ENCODE measurements around the gene CYP4B1.

DNA sequence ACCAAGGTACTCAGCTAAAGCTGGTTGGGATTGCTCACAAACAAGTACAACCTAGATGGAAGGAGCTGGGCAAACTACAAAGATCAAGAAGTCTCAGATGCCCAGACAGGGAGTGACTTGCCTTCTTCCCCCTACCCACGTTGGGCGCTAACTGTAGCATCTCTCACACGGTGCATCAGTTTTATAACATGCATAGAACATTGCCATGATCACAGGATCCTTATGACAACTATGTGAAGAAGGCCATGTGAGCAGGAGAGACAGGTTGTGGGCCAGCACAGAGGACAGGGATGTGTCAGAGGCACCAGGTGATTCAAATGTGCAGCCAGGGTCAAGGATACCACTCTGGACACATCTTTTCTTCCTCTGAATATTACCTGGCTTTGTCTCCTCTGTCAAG lies 28.3 kb upstream of the CYP4B1 start:
- TF ChIP-seq, protein P1, sequence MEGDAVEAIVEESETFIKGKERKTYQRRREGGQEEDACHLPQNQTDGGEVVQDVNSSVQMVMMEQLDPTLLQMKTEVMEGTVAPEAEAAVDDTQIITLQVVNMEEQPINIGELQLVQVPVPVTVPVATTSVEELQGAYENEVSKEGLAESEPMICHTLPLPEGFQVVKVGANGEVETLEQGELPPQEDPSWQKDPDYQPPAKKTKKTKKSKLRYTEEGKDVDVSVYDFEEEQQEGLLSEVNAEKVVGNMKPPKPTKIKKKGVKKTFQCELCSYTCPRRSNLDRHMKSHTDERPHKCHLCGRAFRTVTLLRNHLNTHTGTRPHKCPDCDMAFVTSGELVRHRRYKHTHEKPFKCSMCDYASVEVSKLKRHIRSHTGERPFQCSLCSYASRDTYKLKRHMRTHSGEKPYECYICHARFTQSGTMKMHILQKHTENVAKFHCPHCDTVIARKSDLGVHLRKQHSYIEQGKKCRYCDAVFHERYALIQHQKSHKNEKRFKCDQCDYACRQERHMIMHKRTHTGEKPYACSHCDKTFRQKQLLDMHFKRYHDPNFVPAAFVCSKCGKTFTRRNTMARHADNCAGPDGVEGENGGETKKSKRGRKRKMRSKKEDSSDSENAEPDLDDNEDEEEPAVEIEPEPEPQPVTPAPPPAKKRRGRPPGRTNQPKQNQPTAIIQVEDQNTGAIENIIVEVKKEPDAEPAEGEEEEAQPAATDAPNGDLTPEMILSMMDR (IDR thresholded peaks at IDR 0.05): no peak
- TF ChIP-seq POLR2A (IDR thresholded peaks at IDR 0.05): no peak

Data from Peyer's patch (tissue), 4 donors.